Tibial nerve (tissue), 4 donors: Measurements from ENCODE around the gene MGAT2. TPM values are rescaled to one million over a fixed set of nuclear protein-coding genes. Genes with fewer than 3 reads are reported as not detected.
A peak's percentile ranks its signal among the peaks of the same experiment; 100 is the strongest.

Experiments
- DNase-seq, 2 donors: peaks; one replicate each; pipeline ENCODE4 v3.0.0-alpha.2; 2019; ENCODE audit warnings: low spot score in 2 of 2
- H3K27ac ChIP-seq, 4 donors: fragments of 200-600 bp; sonication (generic) in 3 of 4; one replicate each; pipeline ENCODE4 v1.5.1; 2017 to 2019; ENCODE audit warnings: mild to moderate bottlenecking in 1 of 4
- H3K27me3 ChIP-seq, 2 donors: fragments of 200-600 bp; sonication (generic) in 1 of 2; one replicate each; pipeline versions ENCODE4 v1.5.1 to v1.6.0; 2017 to 2019
- H3K36me3 ChIP-seq, 3 donors: fragments of 200-600 bp; sonication (generic); one replicate each; pipeline ENCODE4 v1.5.1; 2018 to 2019
- H3K4me1 ChIP-seq, 4 donors: fragments of 200-600 bp; sonication (generic) in 3 of 4; one replicate each; pipeline ENCODE4 v1.5.1; 2017 to 2019
- H3K4me3 ChIP-seq, 4 donors: fragments of 200-600 bp; sonication (generic) in 3 of 4; one replicate each; pipeline ENCODE4 v1.5.1; 2017 to 2019; ENCODE audit warnings: mild to moderate bottlenecking in 1 of 4, moderate library complexity in 1 of 4
- H3K9me3 ChIP-seq, 4 donors: fragments of 200-600 bp; sonication (generic) in 3 of 4; one replicate each; pipeline ENCODE4 v1.5.1; 2017 to 2019
- EP300 ChIP-seq, 2 donors: sonication (generic); formaldehyde crosslinking; IDR thresholded peaks; one replicate each; pipeline ENCODE4 v1.6.1; 2017; ENCODE audit warnings: antibody characterized with exemption in 2 of 2, mild to moderate bottlenecking in 1 of 2
- POLR2A ChIP-seq, 2 donors: fragments of 450-650 bp; IDR thresholded peaks; one replicate each; pipeline ENCODE4 v1.6.1; 2017; ENCODE audit warnings: antibody characterized with exemption in 2 of 2, mild to moderate bottlenecking in 2 of 2, moderate library complexity in 2 of 2
- WGBS, 2 donors: methylation state at CpG; one replicate each; pipeline ENCODE4 v1.1.5; 2018; 5-methylcytosine and 5-hydroxymethylcytosine counted together
- total RNA-seq, 4 donors: library from RNA; depleted of rRNA; stranded (reverse); fragments of >200 nt; gene quantifications; one replicate each; pipeline ENCODE4 v1.1.0, GENCODE V29; 2016
- TF ChIP-seq, protein P1 (sequence below), 5 experiments: fragments of 200-600 bp in 3 of 5; fragments of 450-650 bp in 2 of 5; sonication (generic) in 3 of 5; IDR thresholded peaks; one replicate each; pipeline ENCODE4 v1.5.1; 2016 to 2019; ENCODE audit warnings: antibody characterized with exemption in 5 of 5, mild to moderate bottlenecking in 3 of 5, moderate library complexity in 2 of 5

Gene MGAT2
- total RNA-seq, 4 donors from 2014 or later = 21.0 to 24.3 (median 23.8) TPM

DNA sequence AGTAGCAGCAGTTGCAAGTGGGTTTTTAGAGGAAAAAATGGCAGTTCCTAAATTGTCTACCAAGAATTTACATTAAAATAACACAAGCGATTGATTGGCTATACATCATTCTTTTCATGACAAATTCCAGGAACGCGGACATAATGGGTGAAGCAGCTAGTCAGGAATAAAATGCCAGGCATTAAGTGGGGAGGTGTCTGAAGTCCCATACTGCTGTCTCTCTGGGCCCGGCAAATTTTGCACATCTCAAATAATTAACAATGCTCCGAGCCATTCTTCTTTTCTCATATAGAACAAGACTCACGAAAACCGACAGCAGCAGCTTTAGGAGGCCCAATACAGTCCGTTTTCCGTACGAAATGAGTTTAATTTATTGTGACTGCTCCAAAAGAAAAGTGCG is 869 bp upstream of the MGAT2 start:
- H3K4me3 ChIP-seq = peak overlapping the region; percentile 61 to 98 (median 88)
- 1% methylated on average over 11 of the region's 11 CpGs for WGBS, 2 donors
- no peaks in the 10 kb centered on the region for H3K27me3 ChIP-seq
- H3K4me1 ChIP-seq = peaks cover 0 to 59% (median 29%) of the 10 kb centered on the region in 4 donors
- no peak for DNase-seq
- no peak for TF ChIP-seq EP300 (IDR thresholded peaks at IDR 0.05)
- TF ChIP-seq, protein P1, sequence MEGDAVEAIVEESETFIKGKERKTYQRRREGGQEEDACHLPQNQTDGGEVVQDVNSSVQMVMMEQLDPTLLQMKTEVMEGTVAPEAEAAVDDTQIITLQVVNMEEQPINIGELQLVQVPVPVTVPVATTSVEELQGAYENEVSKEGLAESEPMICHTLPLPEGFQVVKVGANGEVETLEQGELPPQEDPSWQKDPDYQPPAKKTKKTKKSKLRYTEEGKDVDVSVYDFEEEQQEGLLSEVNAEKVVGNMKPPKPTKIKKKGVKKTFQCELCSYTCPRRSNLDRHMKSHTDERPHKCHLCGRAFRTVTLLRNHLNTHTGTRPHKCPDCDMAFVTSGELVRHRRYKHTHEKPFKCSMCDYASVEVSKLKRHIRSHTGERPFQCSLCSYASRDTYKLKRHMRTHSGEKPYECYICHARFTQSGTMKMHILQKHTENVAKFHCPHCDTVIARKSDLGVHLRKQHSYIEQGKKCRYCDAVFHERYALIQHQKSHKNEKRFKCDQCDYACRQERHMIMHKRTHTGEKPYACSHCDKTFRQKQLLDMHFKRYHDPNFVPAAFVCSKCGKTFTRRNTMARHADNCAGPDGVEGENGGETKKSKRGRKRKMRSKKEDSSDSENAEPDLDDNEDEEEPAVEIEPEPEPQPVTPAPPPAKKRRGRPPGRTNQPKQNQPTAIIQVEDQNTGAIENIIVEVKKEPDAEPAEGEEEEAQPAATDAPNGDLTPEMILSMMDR (IDR thresholded peaks at IDR 0.05) = no peak
- no peak for TF ChIP-seq POLR2A (IDR thresholded peaks at IDR 0.05)
- peak overlapping the region; percentile 65 to 96 (median 95) for H3K27ac ChIP-seq
- H3K36me3 ChIP-seq = peaks cover 0 to 25% (median 8%) of the 10 kb centered on the region in 3 donors
- H3K9me3 ChIP-seq = no peaks in the 10 kb centered on the region

DNA sequence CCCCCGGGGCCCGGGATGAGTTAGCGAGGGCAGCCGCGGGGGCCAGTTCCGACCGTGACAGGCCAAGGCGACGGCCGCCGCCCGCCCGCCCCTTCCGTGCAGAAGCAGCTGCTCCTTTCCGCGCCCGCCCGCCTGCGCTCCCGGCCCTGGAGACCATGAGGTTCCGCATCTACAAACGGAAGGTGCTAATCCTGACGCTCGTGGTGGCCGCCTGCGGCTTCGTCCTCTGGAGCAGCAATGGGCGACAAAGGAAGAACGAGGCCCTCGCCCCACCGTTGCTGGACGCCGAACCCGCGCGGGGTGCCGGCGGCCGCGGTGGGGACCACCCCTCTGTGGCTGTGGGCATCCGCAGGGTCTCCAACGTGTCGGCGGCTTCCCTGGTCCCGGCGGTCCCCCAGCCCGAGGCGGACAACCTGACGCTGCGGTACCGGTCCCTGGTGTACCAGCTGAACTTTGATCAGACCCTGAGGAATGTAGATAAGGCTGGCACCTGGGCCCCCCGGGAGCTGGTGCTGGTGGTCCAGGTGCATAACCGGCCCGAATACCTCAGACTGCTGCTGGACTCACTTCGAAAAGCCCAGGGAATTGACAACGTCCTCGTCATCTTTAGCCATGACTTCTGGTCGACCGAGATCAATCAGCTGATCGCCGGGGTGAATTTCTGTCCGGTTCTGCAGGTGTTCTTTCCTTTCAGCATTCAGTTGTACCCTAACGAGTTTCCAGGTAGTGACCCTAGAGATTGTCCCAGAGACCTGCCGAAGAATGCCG is 699 bp downstream of the MGAT2 start:
- peak; percentile 34 to 37 for DNase-seq
- WGBS, 2 donors = 6 to 9% methylated on average over 9 to 23 of the region's 65 CpGs
- Histone ChIP-seq H3K4me1 (peaks cover 0 to 59% (median 29%) of the 10 kb centered on the region in 4 donors), H3K27me3 (no peaks in the 10 kb centered on the region), H3K9me3 (no peaks in the 10 kb centered on the region), H3K27ac (peak overlapping the region; percentile 65 to 96 (median 95)), H3K36me3 (peaks cover 0 to 25% (median 8%) of the 10 kb centered on the region in 3 donors), H3K4me3 (peak overlapping the region; percentile 61 to 98 (median 88))
- TF ChIP-seq, protein P1 (IDR thresholded peaks at IDR 0.05) = no peak
- TF ChIP-seq POLR2A (IDR thresholded peaks at IDR 0.05) (no peak), EP300 (IDR thresholded peaks at IDR 0.05) (no peak)

DNA sequence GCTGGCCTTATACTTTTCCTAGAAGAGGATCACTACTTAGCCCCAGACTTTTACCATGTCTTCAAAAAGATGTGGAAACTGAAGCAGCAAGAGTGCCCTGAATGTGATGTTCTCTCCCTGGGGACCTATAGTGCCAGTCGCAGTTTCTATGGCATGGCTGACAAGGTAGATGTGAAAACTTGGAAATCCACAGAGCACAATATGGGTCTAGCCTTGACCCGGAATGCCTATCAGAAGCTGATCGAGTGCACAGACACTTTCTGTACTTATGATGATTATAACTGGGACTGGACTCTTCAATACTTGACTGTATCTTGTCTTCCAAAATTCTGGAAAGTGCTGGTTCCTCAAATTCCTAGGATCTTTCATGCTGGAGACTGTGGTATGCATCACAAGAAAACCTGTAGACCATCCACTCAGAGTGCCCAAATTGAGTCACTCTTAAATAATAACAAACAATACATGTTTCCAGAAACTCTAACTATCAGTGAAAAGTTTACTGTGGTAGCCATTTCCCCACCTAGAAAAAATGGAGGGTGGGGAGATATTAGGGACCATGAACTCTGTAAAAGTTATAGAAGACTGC is 1.5 kb downstream of the MGAT2 start:
- H3K4me1 ChIP-seq = peaks cover 0 to 59% (median 29%) of the 10 kb centered on the region in 4 donors
- H3K4me3 ChIP-seq = peak overlapping the region in 3 of 4 donors; percentile 83 to 98 (median 93)
- H3K9me3 ChIP-seq = no peaks in the 10 kb centered on the region
- TF ChIP-seq, protein P1 (IDR thresholded peaks at IDR 0.05) = no peak
- TF ChIP-seq EP300 (IDR thresholded peaks at IDR 0.05) (no peak), POLR2A (IDR thresholded peaks at IDR 0.05) (no peak)
- H3K27me3 ChIP-seq = no peaks in the 10 kb centered on the region
- H3K27ac ChIP-seq = peak overlapping the region in 2 of 4 donors; percentile 95 to 96
- 60 to 62% methylated on average over 3 of the region's 3 CpGs for WGBS, 2 donors
- peaks cover 0 to 24% (median 8%) of the 10 kb centered on the region in 3 donors for H3K36me3 ChIP-seq
- DNase-seq = no peak

DNA sequence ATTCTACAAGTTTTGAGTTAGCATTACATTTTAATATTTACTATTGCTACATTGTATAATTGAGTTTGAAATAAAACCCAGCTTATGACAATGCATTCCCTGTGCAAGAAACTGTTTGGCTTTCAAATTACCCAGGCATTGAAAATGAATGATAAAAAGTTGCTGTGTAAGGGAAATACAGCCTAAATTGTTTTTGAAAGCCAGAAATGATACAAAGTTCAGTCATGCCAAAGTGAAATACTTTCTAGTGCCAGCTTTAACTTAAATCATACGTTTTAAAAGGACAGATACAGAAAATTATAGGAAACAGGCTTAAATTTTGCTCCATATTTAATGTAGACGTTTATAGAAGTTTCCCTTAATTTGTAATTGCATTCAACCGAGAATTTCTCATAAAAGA is 2.8 kb downstream of the MGAT2 start:
- H3K4me3 ChIP-seq = no peak overlapping the region
- no peaks in the 10 kb centered on the region for H3K27me3 ChIP-seq
- WGBS, 2 donors = 27 to 34% methylated on average over 3 of the region's 3 CpGs
- peaks cover 0 to 49% (median 29%) of the 10 kb centered on the region in 4 donors for H3K4me1 ChIP-seq
- no peaks in the 10 kb centered on the region for H3K9me3 ChIP-seq
- H3K36me3 ChIP-seq = peaks cover 0 to 19% (median 3%) of the 10 kb centered on the region in 3 donors
- DNase-seq = no peak
- peak overlapping the region in 1 of 4 donors; percentile 44 for H3K27ac ChIP-seq
- TF ChIP-seq EP300 (IDR thresholded peaks at IDR 0.05) (no peak), POLR2A (IDR thresholded peaks at IDR 0.05) (no peak)
- TF ChIP-seq, protein P1 (IDR thresholded peaks at IDR 0.05) = no peak
